Bronchial epithelial cell (primary cell): Measurements from ENCODE around the gene ADAM12. TPM values are rescaled to one million over a fixed set of nuclear protein-coding genes. Genes with fewer than 3 reads are reported as not detected.

Experiments
- DNase-seq: peaks from one replicate; pipeline ENCODE4 v3.0.0-alpha.2; 2010; ENCODE audit warnings: low read depth
- FAIRE-seq: peaks from 2 replicates; lab custom pipeline; 2011; peaks lifted over from hg19 to GRCh38; lab: Jason Lieb, UNC
- H3K27me3 ChIP-seq: 2 replicates; pipeline ENCODE4 v1.5.1; 2011; ENCODE audit warnings: low read length; ENCODE audit not compliant: control insufficient read depth, insufficient read depth
- H3K36me3 ChIP-seq: 2 replicates; pipeline ENCODE4 v1.5.1; 2011; ENCODE audit warnings: low read length; ENCODE audit not compliant: control insufficient read depth, insufficient read depth
- H3K4me3 ChIP-seq: 2 replicates; pipeline ENCODE4 v1.5.1; 2011; ENCODE audit warnings: mild to moderate bottlenecking, low read depth, low read length, control low read depth
- CTCF ChIP-seq: IDR thresholded peaks from 2 replicates; pipeline ENCODE4 v1.5.1; 2011; ENCODE audit warnings: mild to moderate bottlenecking, moderate library complexity, low read length, control low read depth, inconsistent platforms; ENCODE audit not compliant: insufficient read depth, severe bottlenecking
- total RNA-seq: library from RNA; depleted of rRNA; stranded (reverse); fragments of >200 nt; gene quantifications from 2 replicates; pipeline ENCODE4 v1.2.1, GENCODE V29; 2014

The ADAM12 gene, protein sequence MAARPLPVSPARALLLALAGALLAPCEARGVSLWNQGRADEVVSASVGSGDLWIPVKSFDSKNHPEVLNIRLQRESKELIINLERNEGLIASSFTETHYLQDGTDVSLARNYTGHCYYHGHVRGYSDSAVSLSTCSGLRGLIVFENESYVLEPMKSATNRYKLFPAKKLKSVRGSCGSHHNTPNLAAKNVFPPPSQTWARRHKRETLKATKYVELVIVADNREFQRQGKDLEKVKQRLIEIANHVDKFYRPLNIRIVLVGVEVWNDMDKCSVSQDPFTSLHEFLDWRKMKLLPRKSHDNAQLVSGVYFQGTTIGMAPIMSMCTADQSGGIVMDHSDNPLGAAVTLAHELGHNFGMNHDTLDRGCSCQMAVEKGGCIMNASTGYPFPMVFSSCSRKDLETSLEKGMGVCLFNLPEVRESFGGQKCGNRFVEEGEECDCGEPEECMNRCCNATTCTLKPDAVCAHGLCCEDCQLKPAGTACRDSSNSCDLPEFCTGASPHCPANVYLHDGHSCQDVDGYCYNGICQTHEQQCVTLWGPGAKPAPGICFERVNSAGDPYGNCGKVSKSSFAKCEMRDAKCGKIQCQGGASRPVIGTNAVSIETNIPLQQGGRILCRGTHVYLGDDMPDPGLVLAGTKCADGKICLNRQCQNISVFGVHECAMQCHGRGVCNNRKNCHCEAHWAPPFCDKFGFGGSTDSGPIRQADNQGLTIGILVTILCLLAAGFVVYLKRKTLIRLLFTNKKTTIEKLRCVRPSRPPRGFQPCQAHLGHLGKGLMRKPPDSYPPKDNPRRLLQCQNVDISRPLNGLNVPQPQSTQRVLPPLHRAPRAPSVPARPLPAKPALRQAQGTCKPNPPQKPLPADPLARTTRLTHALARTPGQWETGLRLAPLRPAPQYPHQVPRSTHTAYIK
- under 0.01 and 1.8 TPM in 2 replicates for total RNA-seq

DNA sequence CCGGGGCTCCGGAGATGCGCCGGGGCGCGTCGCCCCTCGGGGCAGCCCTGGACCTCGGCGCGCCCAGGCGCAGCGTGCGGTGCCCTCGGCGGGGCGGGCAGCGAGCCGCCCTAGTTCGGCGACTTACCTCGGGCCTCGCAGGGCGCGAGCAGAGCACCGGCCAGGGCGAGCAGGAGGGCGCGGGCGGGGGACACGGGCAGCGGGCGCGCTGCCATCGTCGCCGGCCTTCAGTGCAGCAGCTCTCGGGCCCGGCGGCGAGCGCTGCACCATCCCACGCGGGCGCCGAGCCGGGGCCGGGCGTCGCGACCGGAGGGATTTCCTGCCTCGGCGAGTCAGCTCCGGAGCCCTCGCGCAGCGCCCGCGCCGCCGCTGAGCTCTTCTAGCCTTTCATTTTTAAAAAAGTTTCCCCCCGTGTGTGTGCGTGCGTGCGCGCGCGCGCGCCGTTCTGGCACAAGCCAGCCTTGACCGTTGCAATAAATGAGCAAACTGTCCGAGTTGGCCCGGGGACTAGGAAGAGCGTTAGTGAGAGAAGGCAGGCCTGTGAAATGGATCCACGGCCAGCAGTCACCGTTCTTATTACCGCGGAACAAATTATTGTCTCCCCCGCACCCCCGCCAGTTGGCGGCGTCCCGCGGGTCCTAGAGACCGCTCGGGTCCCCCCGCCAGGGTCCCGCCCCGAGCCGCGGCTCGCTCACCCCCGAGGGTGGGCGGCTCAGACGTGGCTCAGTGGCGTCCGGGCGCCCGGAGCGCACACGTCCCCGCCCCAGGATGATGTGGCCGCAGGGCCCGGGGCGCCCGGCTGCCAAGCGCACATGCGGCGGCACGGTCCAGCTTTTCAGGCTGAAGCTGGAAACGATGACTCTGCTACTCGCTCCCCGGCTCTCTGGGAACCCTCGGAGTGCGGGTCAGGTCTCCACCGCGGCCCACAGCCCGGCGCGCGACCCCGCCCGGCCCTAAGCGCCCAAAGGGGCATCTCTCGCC lies at the start of gene ADAM12:
Gene ADAM12 (minus strand): TSS at position 547 of the 981 bp plus-strand sequence. CDS start 332 bp downstream, at position 215.
- DNase-seq = peak; percentile 18
- no peaks in the 10 kb centered on the region for H3K27me3 ChIP-seq

GRCh38 chr10:126437635-126438406 lies 49.5 kb upstream of the ADAM12 start:
- FAIRE-seq (no peak), DNase-seq (no peak)
- Histone ChIP-seq H3K36me3 (no peaks in the 10 kb centered on the region), H3K4me3 (no peak overlapping the region), H3K27me3 (no peaks in the 10 kb centered on the region)
- TF ChIP-seq CTCF = no peak

More for the DNA sequence above, at the start of gene ADAM12:
- FAIRE-seq = no peak
- TF ChIP-seq CTCF = no peak
- Histone ChIP-seq H3K4me3 (peak within 1 kb of the TSS; percentile 47), H3K36me3 (no peaks in the 10 kb centered on the region)

GRCh38 chr10:126434235-126434634 lies 46.0 kb upstream of the ADAM12 start:
- no peak for DNase-seq
- Histone ChIP-seq H3K36me3 (no peaks in the 10 kb centered on the region), H3K27me3 (no peaks in the 10 kb centered on the region), H3K4me3 (no peak overlapping the region)
- no peak for TF ChIP-seq CTCF
- FAIRE-seq = no peak

DNA sequence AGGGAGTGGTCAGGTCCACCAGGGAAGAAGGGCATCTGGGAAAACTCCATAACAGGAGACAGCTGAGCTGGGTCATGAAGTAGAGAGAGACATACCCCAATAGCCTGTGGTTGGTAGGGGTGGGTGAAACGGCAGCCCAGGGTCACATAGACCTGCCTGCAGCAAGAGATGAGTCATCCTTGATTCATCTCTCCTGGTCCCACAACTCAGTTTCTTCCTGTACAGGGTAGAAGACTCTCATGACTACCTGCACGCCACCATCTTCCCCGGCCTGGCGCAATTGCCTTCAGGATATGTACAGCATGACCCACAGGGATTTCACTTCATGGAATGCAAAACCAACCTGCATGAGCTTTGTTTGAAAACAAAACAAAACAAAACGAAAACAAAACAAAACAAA lies 45.1 kb upstream of the ADAM12 start:
- DNase-seq = peak; percentile 85
- Histone ChIP-seq H3K4me3 (no peak overlapping the region), H3K27me3 (no peaks in the 10 kb centered on the region), H3K36me3 (no peaks in the 10 kb centered on the region)
- no peak for FAIRE-seq
- no peak for TF ChIP-seq CTCF

GRCh38 chr10:126432507-126432906 lies 44.2 kb upstream of the ADAM12 start:
- H3K36me3 ChIP-seq = no peaks in the 10 kb centered on the region
- TF ChIP-seq CTCF = no peak
- FAIRE-seq = no peak
- H3K27me3 ChIP-seq = no peaks in the 10 kb centered on the region
- no peak for DNase-seq
- H3K4me3 ChIP-seq = no peak overlapping the region
